HG03175 (cell line): ENCODE results near the gene MEGF9.
"Not testable (repeated sequence)": the region's sequence is repeated elsewhere in the genome, so short reads cannot be mapped to it uniquely, and the experiment has no call there.

Experiments
- ATAC-seq: cut with Tn5 transposase; IDR thresholded peaks from one replicate; pipeline ENCODE4 v1.9.1; 2021; ENCODE audit warnings: mild to moderate bottlenecking, moderate library complexity; ENCODE audit not compliant: unreplicated experiment

The MEGF9 gene

DNA sequence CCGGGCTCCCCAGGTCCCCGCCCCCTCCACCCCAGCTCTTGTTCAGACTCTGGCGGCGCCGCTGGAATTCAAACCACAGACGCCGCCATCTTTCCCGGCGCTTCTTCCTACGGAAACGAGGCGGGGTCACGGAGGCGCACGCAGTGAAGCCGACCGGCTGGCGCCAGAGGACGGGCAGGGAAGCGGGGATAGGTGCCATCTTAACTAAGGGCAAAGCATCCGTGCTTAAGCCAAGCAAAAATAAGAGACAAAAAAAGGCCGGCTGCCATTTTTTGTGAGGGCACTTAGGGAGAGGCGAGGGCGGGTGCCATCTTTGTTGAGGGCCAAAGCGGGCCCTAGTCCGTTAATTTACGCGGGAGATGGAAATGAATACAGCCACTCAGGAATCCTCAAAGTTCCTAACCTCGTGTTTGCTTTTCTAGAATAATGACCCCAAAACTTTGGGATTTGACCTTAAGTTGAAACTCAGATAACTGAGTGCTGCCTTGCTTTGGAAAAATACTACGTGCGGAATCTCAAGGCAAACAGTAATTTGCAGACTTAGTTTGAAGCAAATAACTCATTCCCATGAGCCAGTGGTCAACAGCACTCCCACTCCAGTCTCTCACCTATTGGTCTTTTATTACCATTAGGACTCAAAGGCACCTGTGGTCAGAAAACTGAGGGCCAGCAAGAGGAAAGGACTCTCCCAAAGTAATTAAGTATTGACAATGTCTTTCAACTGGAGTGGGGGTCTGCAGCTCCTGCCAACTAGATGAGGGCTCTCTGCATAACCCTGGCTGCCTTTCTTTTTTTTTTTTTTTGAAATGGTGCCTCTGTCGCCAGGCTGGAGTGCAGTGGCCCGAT is 134.0 kb downstream of the MEGF9 start, which contains the start of gene CDK5RAP2:
Gene CDK5RAP2 (minus strand): TSS at position 117 of the 846 bp plus-strand sequence. CDS start 189 bp downstream, outside the sequence.
- ATAC-seq: peak; percentile 93

- peak; percentile 34 for ATAC-seq
Measured at GRCh38 chr9:120579139-120580050, 134.9 kb downstream of the MEGF9 start.

DNA sequence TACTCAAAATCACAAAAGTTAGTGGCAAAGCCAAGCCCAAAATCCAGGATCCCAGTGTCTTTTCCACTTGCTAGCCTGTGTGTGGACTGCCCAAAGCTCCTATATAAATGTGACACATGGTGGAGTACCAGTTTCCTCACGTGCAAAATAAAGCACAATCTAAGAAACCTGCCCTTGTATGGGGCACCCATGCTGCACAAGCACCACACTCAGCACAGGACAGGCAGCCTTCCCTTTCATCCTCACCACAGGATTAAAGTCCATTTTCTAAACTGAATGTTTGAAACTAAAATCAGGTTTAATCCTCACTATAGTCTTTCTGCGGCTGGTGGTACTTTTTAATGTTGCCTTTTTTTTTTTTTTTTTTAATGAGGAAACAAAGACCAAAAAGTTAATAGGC is 139.8 kb downstream of the MEGF9 start:
- ATAC-seq: no peak

DNA sequence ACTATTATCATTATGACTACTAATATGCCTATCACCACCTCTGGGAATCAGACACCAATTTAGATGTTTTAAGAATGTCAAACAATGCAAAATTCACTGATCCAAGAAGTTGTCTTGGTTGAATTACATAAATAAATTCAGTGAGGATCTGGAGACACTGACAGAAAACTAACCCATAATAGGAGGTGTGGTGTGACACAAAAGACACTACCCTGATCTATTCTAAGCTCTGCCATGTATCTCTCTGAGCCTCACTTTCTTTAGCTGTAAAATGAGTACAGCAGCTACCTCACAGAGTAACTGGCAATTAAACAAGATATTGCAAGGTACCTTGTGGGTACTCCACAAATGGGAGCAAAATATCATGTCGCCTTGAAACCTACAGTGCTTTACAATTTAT is 141.8 kb downstream of the MEGF9 start:
- no peak for ATAC-seq

GRCh38 chr9:120571443-120572257 is 142.6 kb downstream of the MEGF9 start:
- no peak for ATAC-seq

- ATAC-seq: no peak
Measured at GRCh38 chr9:120570296-120570695, 144.0 kb downstream of the MEGF9 start.

DNA sequence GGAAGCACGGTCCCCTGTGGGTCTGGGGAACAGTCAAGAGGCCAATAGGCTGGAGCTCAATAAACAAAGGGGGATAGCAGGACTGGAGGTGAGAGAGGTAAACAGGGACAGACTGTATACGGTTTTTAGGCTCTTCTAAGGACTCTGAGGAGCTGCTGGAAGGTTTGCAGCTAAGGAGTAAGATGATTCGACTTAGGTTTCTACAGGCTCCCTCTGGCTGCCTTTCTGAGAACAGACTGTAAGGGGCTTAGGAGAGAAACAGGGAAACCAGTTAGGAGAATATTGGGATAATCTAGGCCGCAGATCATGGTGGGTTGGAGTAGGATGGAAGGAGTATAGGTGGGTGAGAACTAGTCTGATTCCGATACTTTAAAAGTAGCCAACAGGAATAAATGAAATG is 144.7 kb downstream of the MEGF9 start:
- no peak for ATAC-seq

DNA sequence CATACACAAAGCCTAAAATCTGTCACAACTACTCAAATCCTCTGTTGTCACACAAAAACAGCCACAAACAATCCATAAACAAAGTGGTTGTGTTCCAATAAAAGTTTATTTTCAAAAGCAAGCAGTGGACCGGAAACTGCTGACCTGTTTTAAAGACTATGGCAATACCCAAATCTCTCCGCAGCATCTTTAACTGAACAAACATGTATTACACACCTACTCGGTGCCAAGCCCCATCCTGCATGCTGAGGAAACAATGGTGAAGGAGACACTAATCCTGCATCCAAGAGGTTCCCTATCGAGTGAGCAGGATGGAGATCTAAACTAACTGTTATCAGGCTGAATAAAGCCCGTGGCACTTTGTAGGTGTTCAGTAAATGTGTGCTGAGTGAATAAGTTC is 145.5 kb downstream of the MEGF9 start:
- no peak for ATAC-seq

- ATAC-seq: no peak
Measured at GRCh38 chr9:120567874-120568273, 146.4 kb downstream of the MEGF9 start.

DNA sequence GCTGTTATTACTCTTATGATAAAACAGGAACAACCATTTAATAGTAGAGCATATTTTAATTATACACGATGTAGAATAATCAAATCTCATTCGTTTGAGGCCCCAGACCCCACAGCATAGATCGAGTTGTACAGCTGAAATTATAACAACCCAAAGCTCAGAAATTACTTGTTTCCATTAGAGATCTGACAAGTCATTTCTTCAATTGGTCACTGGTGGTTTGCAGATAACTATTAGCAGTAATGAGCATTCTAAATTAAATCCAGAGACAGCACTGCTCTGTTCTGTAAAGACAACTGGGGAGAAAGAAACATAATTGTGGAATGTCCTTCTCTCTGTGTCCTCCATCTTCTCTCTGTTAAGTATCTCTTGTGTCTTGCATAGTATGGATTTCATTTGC is 147.2 kb downstream of the MEGF9 start:
- no peak for ATAC-seq

DNA sequence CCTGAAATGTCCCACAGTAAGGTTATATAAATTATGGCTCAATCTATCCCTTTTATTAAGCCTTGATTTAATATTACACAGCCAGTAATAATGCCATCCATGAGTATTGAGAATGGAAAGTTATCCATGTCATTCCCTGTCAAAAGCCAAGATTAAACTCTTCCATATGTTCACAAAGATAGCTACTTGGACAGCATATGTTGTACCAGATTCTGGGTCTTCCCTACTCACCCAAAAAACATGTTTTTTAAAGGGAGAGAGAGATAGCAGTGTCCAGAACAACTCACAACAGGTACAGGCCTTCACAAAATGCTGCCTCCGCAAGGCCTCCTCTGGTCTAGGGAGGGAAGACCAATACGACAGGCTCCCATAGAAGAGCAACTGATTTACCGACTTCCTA is 149.7 kb downstream of the MEGF9 start:
- ATAC-seq: no peak

DNA sequence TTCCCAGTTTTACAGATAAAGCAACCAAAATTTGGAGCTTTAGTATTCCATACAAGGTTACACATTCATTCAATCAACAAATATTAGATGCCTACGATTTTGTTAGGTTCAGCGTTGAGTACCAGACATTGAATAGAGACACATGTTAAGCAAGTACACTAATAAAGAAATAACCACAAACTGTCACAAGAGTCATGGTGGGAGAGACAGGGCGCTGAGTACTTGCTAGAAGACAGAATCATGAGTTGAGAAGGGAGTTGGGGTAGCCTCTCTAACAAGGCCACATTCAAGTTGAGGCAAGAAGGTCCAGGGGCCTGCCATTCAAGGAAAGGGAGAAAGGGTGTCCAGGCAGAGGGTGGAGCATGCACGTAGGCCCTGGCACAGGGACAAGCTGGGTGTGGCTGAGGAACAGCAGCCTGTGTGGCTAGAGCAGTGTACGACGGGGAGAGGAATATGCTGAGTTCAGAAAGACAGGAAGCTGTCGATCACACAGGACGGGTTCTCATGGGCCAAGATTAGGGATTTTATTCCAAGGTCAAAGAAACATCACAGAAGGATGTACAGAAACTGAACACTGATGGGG is 151.3 kb downstream of the MEGF9 start:
- ATAC-seq: no peak

GRCh38 chr9:120561709-120562108 is 152.6 kb downstream of the MEGF9 start:
- no peak for ATAC-seq

DNA sequence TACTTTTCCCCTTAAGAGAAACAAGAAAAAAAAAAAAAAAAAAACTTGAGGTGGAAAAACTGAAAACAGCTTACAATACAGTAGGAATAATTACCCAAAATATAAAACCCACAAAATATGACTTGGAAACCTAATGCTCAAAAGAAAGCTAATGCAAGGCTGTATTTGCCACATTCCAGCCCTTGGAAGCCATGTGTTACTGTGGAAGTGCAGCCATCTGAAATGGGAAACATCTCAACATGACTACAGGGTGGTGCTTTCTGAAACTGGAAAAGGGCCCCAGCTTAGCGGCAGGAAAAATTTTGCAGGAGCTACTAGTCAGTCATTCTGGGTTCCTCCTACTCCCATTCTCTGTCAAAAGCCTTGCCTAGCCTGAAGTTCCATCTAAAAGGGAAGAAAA is 154.7 kb downstream of the MEGF9 start:
- no peak for ATAC-seq

- ATAC-seq: no peak
Measured at GRCh38 chr9:120558454-120558853, 155.8 kb downstream of the MEGF9 start.

DNA sequence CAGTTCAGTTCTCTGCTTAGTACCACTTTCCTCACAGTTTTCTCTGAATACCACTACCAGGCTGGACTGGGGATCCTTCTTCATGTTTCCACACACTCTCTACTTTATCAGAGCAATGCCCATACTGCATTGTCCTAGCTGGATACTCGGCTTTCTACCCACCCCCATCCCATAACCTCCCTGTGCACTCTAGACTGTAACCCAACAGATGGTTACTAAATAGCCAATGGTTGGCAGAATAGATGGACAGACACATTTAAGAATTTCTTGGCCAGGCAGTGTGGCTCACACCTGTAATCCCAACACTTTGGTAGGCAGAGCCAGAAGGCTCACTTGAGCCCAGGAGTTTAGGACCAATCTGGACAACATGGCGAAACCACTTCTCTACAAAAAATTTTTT is 157.1 kb downstream of the MEGF9 start:
- ATAC-seq: no peak

DNA sequence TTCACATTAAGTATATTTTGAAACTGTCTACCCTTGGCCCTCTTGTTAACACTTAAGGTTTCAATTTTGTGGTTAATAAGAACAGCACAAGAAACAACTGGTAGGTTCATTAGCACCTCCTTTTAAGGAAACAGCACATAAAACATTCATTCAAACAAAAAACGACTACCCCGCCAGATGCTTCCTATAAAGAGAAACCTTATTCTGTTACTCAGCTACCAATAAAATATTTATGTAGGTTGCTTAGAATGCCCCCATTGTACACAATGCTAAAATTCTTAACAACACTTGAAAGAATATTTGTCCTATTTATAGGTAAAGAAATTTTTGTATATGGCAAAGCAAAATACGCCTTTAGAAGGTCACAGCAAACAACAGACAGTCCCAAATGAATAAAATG is 157.5 kb downstream of the MEGF9 start:
- ATAC-seq: no peak

- ATAC-seq: no peak
Measured at GRCh38 chr9:120555839-120556238, 158.4 kb downstream of the MEGF9 start.

DNA sequence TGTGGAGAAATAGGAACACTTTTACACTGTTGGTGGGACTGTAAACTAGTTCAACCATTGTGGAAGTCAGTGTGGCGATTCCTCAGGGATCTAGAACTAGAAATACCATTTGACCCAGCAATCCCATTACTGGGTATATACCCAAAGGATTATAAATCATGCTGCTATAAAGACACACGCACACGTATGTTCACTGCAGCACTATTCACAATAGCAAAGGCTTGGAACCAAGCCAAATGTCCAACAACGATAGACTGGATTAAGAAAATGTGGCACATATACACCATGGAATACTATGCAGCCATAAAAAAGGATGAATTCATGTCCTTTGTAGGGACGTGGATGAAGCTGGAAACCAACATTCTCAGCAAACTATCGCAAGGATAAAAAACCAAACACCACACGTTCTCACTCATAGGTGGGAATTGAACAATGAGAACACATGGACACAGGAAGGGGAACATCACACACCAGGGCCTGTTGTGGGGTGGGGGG is 162.0 kb downstream of the MEGF9 start:
- not testable (repeated sequence) for ATAC-seq
